ENCODE results near the gene ZNF862.

DNA sequence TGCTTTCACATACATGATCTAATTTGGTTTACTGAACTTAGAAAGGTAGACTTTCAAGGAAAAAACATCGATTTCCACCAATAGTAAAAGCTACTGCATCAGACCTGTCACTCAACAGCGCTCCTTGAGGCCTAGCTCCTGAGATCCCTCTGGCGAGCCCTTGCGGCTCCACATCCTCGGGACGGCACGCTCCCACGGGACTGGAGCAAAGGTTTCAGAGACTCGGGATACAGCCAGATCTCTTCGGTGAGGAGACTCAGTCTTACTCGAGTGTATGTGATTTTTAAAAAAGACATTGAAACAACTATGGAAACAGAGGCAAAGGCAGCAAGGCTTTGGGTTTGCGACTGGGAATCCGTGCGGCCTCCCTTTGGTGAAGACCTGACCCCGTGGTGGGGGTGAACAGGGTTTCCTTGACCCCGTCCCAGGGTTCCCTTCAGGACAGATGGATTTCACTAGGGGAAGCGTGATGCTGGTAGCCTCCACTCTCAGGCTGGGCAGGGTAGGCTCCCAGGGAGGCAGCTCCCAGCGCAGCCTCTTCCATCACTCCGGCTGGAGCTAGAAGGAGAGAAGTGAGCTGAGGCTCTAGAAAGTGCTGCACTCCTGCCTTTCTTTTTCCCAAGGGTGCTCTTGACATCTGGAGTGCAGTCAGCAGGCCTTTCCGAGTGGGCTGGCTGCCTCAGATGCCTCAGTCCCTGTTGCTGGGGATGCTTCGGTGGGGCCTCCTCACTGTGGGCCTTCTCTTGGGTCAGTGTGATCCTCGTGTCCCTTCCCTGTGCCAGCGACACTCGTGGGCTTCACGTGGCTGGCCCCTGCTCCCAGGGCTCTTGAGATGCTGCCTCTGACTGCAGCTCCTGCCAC is 29.8 kb downstream of the ZNF862 start:
- TF ChIP-seq, protein P1, sequence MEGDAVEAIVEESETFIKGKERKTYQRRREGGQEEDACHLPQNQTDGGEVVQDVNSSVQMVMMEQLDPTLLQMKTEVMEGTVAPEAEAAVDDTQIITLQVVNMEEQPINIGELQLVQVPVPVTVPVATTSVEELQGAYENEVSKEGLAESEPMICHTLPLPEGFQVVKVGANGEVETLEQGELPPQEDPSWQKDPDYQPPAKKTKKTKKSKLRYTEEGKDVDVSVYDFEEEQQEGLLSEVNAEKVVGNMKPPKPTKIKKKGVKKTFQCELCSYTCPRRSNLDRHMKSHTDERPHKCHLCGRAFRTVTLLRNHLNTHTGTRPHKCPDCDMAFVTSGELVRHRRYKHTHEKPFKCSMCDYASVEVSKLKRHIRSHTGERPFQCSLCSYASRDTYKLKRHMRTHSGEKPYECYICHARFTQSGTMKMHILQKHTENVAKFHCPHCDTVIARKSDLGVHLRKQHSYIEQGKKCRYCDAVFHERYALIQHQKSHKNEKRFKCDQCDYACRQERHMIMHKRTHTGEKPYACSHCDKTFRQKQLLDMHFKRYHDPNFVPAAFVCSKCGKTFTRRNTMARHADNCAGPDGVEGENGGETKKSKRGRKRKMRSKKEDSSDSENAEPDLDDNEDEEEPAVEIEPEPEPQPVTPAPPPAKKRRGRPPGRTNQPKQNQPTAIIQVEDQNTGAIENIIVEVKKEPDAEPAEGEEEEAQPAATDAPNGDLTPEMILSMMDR (IDR thresholded peaks at IDR 0.05; ENCODE audit: low read depth, low read length): no peak
- TF ChIP-seq POLR2A (IDR thresholded peaks at IDR 0.05; ENCODE audit: extremely low read depth, insufficient read length): no peak
